Measurements from ENCODE around the gene A3GALT2.

Gene A3GALT2

DNA sequence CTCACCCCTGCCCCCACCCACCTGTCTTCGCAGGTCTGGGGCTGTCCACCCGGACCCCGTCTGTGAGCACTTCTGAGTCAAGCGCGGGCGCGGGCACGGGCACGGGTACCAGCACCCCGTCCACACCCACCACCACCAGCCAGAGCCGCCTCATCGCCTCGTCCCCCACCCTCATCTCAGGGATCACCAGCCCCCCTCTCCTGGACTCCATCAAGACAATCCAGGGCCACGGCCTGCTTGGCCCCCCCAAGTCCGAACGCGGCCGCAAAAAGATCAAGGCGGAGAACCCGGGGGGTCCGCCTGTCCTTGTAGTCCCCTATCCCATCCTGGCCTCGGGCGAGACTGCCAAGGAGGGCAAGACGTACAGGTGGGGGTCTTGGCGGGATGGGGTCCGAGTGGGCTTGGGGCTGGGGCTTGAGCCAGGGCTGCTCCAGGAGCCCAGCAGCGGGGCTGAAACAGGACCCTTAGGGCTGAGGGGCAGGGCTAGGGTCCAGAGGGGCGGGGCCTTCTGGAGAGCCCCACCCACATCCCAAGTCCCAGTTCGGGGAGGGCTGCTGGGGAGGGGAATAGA is 40.7 kb downstream of the A3GALT2 start:
- Mint-ChIP-seq H3K27ac (no peak overlapping the region), H3K36me3 (ENCODE audit: insufficient read depth) (peaks cover 18% of the 10 kb centered on the region), H3K4me1 (ENCODE audit: low read depth in 2 of 2) (peaks cover 2 to 3% of the 10 kb centered on the region in 2 donors), H3K4me3 (no peak overlapping the region), H3K27me3 (no peaks in the 10 kb centered on the region), H3K9me3 (no peaks in the 10 kb centered on the region)
- ATAC-seq (replicated peaks) (no peak), DNase-seq (no peak)

DNA sequence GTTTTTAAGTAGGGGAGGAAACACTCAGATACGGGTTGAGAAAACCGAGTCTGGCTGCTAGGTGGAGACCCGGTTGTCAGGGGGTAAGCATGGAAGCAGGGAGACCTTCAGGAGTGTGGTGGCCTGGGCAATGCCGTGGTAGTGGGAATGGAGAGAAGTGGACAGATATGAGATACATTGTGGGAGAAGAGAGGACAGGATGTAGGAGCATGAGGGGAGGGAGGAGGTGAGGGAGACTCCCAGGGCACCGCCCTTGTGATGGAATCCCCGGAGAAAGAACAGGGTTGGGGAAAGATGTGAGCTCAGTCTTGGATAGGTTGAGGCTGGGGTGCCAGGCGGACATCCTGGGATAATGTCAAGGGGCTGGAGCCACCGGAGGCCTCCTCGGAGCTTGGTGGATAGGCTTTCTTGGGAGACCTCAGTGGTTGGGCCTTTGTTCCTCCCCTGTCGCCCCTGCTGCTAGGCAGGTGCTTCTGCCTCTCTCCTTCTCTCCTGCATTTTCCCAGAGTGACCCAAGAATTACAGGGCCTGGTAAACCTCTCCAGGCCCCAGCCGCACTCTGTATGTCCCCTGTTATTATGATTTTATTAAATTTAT is 43.3 kb downstream of the A3GALT2 start:
- Mint-ChIP-seq H3K4me1 (ENCODE audit: low read depth in 2 of 2) (peaks cover 21 to 23% of the 10 kb centered on the region in 2 donors), H3K27me3 (no peaks in the 10 kb centered on the region), H3K27ac (no peak overlapping the region), H3K36me3 (ENCODE audit: insufficient read depth) (peaks cover 16% of the 10 kb centered on the region), H3K9me3 (no peaks in the 10 kb centered on the region), H3K4me3 (no peak overlapping the region)
- no peak for ATAC-seq (replicated peaks)
- DNase-seq = no peak

DNA sequence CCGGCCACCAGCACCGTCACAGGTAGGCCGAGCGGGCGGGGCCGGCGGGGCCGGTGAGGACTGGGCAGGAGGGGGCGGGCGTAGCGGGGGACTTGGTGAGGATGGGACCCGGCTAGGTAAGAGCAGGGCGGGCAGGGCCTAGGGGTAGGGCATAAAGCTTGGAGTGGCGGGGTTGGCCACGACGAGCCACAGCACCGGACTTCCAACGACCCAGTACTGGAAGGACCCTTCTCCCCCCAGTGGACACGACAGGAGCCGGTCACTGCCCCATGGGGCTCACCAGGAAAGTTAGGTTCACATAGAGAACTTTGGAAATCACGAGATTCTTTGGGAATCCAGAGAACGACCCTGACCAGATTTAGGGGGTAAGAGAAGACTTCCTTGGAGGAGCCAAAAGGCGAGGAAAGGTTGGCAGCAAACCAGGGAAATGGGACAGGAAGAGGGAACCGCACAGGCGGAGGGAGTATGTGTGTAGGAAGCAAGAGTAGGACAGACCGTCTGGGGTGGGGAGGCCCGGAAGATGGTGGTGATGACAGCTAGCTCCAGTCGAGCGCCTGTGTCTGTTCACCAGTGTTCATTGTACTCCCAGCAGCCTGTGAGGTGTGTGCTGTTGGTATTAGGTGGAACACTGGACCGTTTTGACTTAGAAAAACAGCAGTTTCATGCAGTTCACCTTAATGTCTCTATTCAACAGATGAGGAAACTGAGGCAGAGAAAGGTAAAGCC is 44.2 kb downstream of the A3GALT2 start:
- no peak for DNase-seq
- Mint-ChIP-seq H3K4me1 (ENCODE audit: low read depth in 2 of 2) (peaks cover 26 to 30% of the 10 kb centered on the region in 2 donors), H3K27me3 (no peaks in the 10 kb centered on the region), H3K36me3 (ENCODE audit: insufficient read depth) (peaks cover 10% of the 10 kb centered on the region), H3K4me3 (no peak overlapping the region), H3K27ac (peak overlapping the region in 1 of 2 donors; percentile 88), H3K9me3 (no peaks in the 10 kb centered on the region)
- ATAC-seq (replicated peaks) = no peak

DNA sequence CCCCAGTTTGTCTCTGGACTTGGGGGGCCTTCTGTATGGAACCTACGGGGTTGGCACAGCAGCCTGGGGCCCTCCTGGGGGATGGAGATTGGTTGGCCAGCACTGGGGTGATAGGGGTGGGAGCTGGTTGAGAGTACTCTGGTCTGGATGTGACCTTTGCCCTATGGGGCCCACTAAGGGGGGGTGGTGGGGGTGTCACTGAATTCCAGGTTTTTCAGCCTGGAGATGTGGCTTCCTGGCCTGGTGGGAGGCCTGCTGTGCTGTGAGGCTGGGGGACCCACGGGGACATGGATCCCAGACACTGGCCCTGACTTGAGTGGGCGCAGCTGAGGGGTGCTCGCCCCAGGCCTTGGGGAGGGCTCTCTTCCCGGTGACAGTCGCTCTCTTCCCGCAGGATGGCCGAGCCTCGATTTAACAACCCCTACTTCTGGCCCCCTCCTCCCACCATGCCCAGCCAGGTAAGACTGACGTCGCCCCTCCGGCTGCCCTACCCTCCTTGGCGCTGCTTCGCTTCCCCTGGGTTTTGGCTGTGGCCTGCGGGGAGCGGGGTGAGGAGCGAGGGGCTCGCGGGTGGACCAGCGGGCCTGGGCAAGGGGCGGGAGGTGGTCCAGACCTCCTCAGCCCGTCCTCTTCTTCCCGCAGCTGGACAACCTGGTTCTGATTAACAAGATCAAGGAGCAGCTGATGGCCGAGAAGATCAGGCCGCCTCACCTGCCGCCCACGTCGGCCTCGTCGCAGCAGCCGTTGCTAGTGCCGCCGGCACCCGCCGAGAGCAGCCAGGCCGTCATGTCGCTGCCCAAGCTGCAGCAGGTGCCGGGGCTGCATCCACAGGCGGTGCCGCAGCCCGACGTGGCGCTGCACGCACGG is 45.0 kb downstream of the A3GALT2 start:
- Mint-ChIP-seq H3K9me3 (no peaks in the 10 kb centered on the region), H3K27me3 (no peaks in the 10 kb centered on the region), H3K27ac (no peak overlapping the region), H3K4me3 (no peak overlapping the region), H3K36me3 (ENCODE audit: insufficient read depth) (peaks cover 12% of the 10 kb centered on the region), H3K4me1 (ENCODE audit: low read depth in 2 of 2) (peaks cover 32 to 38% of the 10 kb centered on the region in 2 donors)
- ATAC-seq (replicated peaks) (no peak), DNase-seq (no peak)

DNA sequence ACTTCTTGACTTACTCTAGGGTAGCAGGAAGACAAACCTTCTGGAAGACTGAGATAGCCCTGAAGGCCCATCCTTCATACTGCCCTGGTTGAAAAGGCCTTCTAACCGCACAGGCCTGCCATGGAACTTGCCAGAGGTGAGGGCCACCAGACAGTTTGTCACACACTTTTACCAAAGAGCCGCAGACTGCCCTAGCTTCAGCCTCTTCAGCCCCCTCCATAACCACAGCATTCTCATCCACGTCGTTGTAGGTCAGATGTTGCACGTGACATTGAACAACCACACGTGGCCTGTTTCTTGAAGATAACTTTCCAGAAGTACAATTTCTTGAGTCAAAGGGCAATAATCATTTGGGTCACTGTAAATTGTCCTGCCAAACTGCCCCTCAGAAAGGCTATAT is 45.7 kb downstream of the A3GALT2 start:
- ATAC-seq (replicated peaks) = no peak
- peaks cover 10% of the 10 kb centered on the region for H3K36me3 Mint-ChIP-seq (ENCODE audit: insufficient read depth)
- no peaks in the 10 kb centered on the region for H3K9me3 Mint-ChIP-seq
- peak overlapping the region; percentile 29 to 98 for H3K27ac Mint-ChIP-seq
- H3K4me3 Mint-ChIP-seq = no peak overlapping the region
- H3K4me1 Mint-ChIP-seq (ENCODE audit: low read depth in 2 of 2) = peaks cover 33 to 40% of the 10 kb centered on the region in 2 donors
- no peak for DNase-seq
- H3K27me3 Mint-ChIP-seq = no peaks in the 10 kb centered on the region

DNA sequence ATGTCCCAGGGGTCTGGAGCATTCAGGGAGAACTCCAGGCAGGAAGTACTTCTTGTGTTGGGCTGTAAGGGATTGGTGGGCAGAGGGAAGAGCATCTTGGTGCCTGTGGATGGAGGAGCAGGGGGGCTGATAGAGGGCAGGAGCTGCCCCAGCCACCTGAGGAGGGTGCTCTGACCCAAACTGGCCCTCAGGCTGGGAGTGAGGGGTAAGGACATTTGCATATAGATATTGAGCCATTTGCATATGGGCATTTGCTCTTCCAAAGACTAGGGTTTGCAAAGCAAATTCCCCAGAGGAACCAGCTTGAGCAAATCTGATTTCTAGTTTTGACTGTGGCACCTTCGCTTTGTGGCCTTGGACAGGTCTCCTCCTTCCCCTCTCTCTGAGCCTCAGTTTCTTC is 46.5 kb downstream of the A3GALT2 start:
- Mint-ChIP-seq H3K4me1 (ENCODE audit: low read depth in 2 of 2) (peaks cover 33 to 40% of the 10 kb centered on the region in 2 donors), H3K9me3 (no peaks in the 10 kb centered on the region), H3K27me3 (no peaks in the 10 kb centered on the region), H3K4me3 (no peak overlapping the region), H3K27ac (peak overlapping the region; percentile 29 to 98), H3K36me3 (ENCODE audit: insufficient read depth) (peaks cover 5% of the 10 kb centered on the region)
- no peak for DNase-seq
- ATAC-seq (replicated peaks) = no peak

DNA sequence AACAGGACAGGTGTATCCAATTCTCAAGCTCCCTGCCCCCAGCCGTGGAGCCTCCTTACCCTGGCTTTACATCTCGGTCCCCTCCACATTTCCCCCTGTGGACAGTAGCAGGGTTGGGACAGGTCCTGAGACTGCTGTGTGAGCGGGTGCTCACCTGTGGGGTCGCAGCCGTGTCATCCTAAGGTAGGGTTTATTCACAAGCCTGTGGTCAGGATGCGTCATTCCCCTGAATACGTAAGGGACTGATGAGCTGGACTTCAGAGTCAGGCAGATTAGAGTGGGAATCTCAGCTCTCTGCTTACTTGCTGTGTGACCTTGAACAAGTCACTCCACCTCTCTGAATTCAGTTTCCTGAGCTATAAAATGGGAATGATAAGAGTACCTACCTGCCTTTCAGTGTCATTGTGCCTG is 46.9 kb downstream of the A3GALT2 start:
- H3K4me1 Mint-ChIP-seq (ENCODE audit: low read depth in 2 of 2) = peaks cover 33 to 40% of the 10 kb centered on the region in 2 donors
- ATAC-seq (replicated peaks) = no peak
- no peaks in the 10 kb centered on the region for H3K9me3 Mint-ChIP-seq
- peak overlapping the region in 1 of 2 donors; percentile 61 for H3K4me3 Mint-ChIP-seq
- no peak for DNase-seq
- H3K27ac Mint-ChIP-seq = peak overlapping the region; percentile 94 to 98
- H3K36me3 Mint-ChIP-seq (ENCODE audit: insufficient read depth) = peaks cover 3% of the 10 kb centered on the region
- H3K27me3 Mint-ChIP-seq = no peaks in the 10 kb centered on the region

DNA sequence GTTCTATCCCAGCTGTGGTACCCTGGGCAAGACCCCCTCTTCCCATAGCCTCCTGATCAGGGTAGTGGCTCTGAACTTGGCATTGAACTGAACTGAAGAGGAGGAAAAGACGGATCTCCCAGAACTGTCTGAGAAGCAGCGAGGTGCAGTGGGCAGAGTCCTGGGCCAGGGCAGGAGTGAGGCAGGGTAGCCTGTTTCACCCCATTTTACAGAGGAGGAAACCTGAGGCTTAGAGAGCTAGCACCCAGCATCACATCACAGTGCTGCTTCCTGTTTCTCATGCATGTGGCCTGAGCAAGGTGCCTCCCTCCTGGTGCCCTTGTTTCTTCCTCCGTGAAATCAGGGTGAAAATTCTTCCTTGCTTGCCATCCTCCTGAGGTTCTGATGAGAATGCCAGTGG is 47.5 kb downstream of the A3GALT2 start:
- peak overlapping the region; percentile 94 to 98 for H3K27ac Mint-ChIP-seq
- peak; percentile 14 to 31 (median 21) for DNase-seq
- no peaks in the 10 kb centered on the region for H3K27me3 Mint-ChIP-seq
- H3K4me3 Mint-ChIP-seq = peak overlapping the region; percentile 34 to 61
- peaks cover 3% of the 10 kb centered on the region for H3K36me3 Mint-ChIP-seq (ENCODE audit: insufficient read depth)
- no peaks in the 10 kb centered on the region for H3K9me3 Mint-ChIP-seq
- H3K4me1 Mint-ChIP-seq (ENCODE audit: low read depth in 2 of 2) = peaks cover 33 to 40% of the 10 kb centered on the region in 2 donors
- peak; percentile 96 for ATAC-seq (replicated peaks)

DNA sequence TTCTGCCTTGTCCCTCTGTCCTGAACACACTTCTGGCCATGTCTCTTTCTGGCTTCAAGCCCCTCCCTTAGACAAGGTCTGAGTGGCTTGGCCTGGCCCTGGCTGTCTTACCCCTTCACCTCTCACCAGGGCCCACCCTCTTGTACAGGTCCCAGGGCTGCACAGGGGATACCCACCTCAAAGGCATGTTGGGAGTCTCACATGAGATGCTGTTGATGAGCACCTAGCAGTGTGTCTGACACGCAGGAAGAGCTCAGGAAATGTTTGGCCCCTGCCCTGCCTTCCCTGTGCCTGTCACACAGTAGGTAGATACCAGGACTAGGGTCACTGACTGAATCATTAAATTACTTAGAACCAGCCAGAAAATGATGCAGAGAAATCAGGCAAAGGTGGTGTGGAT is 48.0 kb downstream of the A3GALT2 start:
- Mint-ChIP-seq H3K36me3 (ENCODE audit: insufficient read depth) (peaks cover 3% of the 10 kb centered on the region), H3K27ac (peak overlapping the region; percentile 94 to 98), H3K27me3 (no peaks in the 10 kb centered on the region), H3K4me1 (ENCODE audit: low read depth in 2 of 2) (peaks cover 33 to 40% of the 10 kb centered on the region in 2 donors), H3K9me3 (no peaks in the 10 kb centered on the region), H3K4me3 (peak overlapping the region; percentile 34 to 61)
- no peak for DNase-seq
- peak; percentile 38 for ATAC-seq (replicated peaks)

DNA sequence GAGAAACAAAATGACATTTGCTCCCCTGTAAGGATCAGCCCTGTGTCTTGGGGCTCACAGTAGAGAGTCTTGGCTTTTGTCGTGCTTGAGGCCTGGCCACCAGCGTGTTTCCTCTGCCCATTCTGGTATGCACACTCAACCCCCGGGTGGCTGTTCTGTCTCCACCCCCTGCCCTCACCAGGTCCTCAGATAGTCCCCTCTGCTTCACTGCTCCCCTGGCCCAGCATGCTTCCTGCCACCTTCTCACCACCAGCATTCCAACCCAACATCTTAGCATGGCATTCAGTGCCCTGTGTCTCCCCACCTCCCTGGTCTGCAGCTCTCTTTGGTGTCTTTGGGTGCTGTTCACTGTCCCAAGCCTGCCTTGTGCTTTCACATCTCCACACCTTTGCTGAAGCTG is 48.4 kb downstream of the A3GALT2 start:
- Mint-ChIP-seq H3K4me1 (ENCODE audit: low read depth in 2 of 2) (peaks cover 33 to 40% of the 10 kb centered on the region in 2 donors), H3K27ac (peak overlapping the region; percentile 94 to 98), H3K36me3 (ENCODE audit: insufficient read depth) (peaks cover 3% of the 10 kb centered on the region), H3K9me3 (no peaks in the 10 kb centered on the region), H3K27me3 (no peaks in the 10 kb centered on the region), H3K4me3 (peak overlapping the region; percentile 34 to 61)
- DNase-seq (no peak), ATAC-seq (replicated peaks) (no peak)

DNA sequence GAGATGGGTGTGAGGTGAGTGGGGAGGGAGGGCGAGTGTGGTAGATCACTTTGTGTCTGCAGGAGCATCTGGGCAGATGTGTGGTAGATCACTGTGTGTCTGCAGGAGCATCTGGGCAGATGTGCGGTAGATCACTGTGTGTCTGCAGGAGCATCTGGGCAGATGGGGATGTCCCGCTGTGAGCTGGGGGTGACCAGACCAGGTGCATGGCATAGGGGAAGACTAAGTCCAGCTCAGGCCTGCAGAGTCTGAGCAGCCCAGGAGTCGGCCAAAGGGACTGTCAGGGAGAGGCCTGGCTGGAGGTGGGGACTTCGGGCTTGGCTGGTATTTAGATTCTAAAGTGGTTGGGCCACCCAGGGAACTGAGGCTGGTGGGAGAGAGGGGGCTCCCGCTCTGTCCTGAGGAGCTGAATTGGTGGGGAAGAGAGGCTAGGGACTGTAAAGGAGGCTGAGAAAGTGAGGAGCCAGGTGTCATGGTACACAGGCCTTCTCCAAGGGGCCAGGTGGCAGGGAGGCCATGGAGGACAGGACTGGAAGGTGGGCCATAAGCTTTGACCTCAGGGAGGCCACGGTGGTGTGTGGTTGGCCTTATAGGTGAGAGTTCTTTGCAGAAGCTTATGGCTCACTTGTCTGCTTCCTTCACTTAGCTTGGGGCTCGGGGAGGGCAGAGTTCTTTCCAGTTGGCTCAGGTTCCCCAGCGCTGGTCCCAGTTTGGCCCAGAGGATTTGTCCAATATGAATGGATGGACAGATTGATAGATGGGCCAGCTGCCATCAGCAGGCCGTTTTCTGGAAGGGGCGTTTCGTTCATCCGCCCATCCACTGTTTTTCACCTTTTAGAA is 49.0 kb downstream of the A3GALT2 start:
- Mint-ChIP-seq H3K36me3 (ENCODE audit: insufficient read depth) (peaks cover 3% of the 10 kb centered on the region), H3K4me1 (ENCODE audit: low read depth in 2 of 2) (peaks cover 33 to 40% of the 10 kb centered on the region in 2 donors), H3K27ac (peak overlapping the region; percentile 94 to 98), H3K9me3 (no peaks in the 10 kb centered on the region), H3K27me3 (no peaks in the 10 kb centered on the region), H3K4me3 (peak overlapping the region; percentile 34 to 61)
- ATAC-seq (replicated peaks) (no peak), DNase-seq (no peak)

DNA sequence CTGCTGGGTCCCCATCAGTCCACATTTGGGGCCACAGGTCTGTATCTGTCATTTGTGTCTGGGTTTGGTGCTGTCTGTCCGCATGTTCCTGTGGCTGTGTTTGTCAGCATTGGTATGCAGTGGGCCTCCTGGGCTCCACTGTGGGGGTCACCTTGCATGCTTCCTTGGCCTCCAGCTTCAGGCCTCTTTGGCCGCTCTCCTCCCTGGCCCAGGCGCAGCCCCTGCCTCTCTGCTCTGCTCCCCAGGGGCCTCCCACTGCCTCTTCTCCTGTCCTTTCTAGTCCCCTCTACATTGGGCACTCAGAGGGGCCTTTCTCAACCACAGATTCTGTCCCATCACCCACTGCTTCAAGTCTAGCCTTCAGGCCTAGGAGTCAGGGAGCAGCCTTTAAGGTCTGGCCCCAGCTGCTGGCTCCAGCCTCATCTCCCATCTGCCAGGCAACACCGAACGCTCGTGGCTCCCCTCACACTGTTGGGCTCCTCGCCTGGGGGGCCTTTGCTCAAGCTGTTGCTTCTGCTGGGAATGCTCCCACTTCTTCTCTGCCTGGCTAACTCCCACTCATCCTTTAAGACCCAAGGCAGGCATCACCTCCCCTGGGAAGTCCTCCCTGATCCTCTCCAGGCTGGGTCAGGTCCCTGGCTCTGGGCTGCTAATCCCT is 50.0 kb downstream of the A3GALT2 start:
- no peaks in the 10 kb centered on the region for H3K9me3 Mint-ChIP-seq
- no peak for ATAC-seq (replicated peaks)

More for the DNA sequence above, 50.0 kb downstream of the A3GALT2 start:
- no peak overlapping the region for H3K4me3 Mint-ChIP-seq
- H3K27me3 Mint-ChIP-seq = no peaks in the 10 kb centered on the region
- no peak for DNase-seq
- H3K27ac Mint-ChIP-seq = peak overlapping the region; percentile 94 to 98
- H3K36me3 Mint-ChIP-seq (ENCODE audit: insufficient read depth) = peaks cover 7% of the 10 kb centered on the region
- H3K4me1 Mint-ChIP-seq (ENCODE audit: low read depth in 2 of 2) = peaks cover 33 to 41% of the 10 kb centered on the region in 2 donors

Measured in effector memory CD8-positive, alpha-beta T cell (primary cell).